Lower leg skin (tissue), 4 donors: ENCODE data around the gene NOG. TPM values are rescaled to one million over a fixed set of nuclear protein-coding genes. Genes with fewer than 3 reads are reported as not detected.

Experiments
- DNase-seq, 2 donors: peaks; one replicate each; pipeline ENCODE4 v3.0.0-alpha.2; 2019; ENCODE audit warnings: low spot score in 2 of 2
- H3K4me3 ChIP-seq: fragments of 200-600 bp; sonication (generic); 2 replicates; pipeline ENCODE4 v1.5.1; 2017; ENCODE audit warnings: mild to moderate bottlenecking, low read depth; ENCODE audit not compliant: poor library complexity, severe bottlenecking
- POLR2A ChIP-seq, 2 donors: fragments of 450-650 bp; IDR thresholded peaks; one replicate each; pipeline ENCODE4 v1.6.1; 2016 to 2017; ENCODE audit warnings: antibody characterized with exemption in 2 of 2, mild to moderate bottlenecking in 1 of 2, moderate library complexity in 1 of 2
- WGBS, 2 donors: methylation state at CpG; one replicate each; pipeline ENCODE4 v1.1.5; 2018; 5-methylcytosine and 5-hydroxymethylcytosine counted together
- intact Hi-C: fragments of 100-400 bp; cut with DNase I; formaldehyde crosslinking; loops from one replicate; pipeline ENCODE4 v1.15.0; 2023; ENCODE audit warnings: low total_unique reads
- total RNA-seq, 4 donors: library from RNA; depleted of rRNA; stranded (reverse); fragments of >200 nt; gene quantifications; one replicate each; pipeline ENCODE4 v1.1.0, GENCODE V29; 2016
- TF ChIP-seq, protein P1 (sequence below), 3 donors: fragments of 450-650 bp; IDR thresholded peaks; one replicate each; pipeline ENCODE4 v1.5.1; 2016; ENCODE audit warnings: antibody characterized with exemption in 3 of 3, mild to moderate bottlenecking in 3 of 3, moderate library complexity in 2 of 3

The NOG gene
- total RNA-seq, 4 donors from 2014 or later = 0.30 to 0.78 (median 0.52) TPM; not detected in 1

DNA sequence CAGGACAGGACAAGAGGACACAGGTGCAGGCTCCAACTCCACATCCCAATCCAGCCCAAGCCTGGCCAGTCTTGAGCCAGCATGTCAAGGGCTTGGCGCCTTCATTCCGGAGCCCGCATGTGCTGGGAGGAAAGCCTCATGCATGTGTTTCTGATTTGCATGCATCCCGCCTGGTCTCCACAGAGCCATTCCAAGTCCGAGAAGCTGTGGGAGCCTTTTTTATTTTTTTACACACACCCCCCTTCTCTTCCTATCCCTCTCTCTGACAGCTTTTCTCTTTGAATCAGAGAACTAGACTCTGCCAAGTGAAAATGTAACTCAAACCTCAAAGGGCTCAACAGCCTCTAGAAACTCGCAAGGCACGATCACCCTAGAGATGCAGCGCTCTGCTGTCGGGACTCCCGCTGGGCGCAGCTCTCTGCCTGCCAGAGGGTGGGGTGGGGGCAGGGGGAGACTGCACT is 45.1 kb downstream of the NOG start:
- H3K4me3 ChIP-seq = no peak overlapping the region
- DNase-seq = peak in 1 of 2 donors; percentile 54
- TF ChIP-seq, protein P1, sequence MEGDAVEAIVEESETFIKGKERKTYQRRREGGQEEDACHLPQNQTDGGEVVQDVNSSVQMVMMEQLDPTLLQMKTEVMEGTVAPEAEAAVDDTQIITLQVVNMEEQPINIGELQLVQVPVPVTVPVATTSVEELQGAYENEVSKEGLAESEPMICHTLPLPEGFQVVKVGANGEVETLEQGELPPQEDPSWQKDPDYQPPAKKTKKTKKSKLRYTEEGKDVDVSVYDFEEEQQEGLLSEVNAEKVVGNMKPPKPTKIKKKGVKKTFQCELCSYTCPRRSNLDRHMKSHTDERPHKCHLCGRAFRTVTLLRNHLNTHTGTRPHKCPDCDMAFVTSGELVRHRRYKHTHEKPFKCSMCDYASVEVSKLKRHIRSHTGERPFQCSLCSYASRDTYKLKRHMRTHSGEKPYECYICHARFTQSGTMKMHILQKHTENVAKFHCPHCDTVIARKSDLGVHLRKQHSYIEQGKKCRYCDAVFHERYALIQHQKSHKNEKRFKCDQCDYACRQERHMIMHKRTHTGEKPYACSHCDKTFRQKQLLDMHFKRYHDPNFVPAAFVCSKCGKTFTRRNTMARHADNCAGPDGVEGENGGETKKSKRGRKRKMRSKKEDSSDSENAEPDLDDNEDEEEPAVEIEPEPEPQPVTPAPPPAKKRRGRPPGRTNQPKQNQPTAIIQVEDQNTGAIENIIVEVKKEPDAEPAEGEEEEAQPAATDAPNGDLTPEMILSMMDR (IDR thresholded peaks at IDR 0.05) = no peak
- TF ChIP-seq POLR2A (IDR thresholded peaks at IDR 0.05) = no peak
- WGBS, 2 donors = 21 to 28% methylated on average over 11 of the region's 11 CpGs
- intact Hi-C loops = no loop called here

GRCh38 chr17:56639517-56639916 is 46.0 kb downstream of the NOG start:
- DNase-seq = peak in 1 of 2 donors; percentile 54
- TF ChIP-seq POLR2A (IDR thresholded peaks at IDR 0.05) = no peak
- TF ChIP-seq, protein P1 (IDR thresholded peaks at IDR 0.05) = no peak
- H3K4me3 ChIP-seq = no peak overlapping the region
- intact Hi-C loops = no loop called here
- WGBS, 2 donors = 78 to 80% methylated on average over 6 of the region's 6 CpGs

DNA sequence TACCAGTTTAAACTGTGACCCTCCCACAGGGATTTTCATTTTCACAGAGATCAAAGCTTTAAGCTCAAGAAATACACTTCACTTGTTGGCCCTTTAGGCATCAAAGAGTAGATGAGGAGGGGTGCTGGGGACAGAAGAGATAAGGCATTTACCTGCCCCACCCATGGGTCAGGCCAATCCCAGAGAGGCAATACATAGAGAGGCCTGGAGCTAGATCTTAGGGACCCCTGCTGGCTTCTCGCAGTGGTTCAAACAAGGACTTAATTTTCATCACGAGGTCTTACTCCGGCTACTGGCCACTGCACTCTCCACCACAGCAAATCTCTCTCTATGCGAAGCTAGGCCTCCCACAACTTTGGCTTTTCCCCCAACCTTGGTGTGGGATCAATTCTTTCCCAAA is 46.6 kb downstream of the NOG start:
- peak in 1 of 2 donors; percentile 8 for DNase-seq
- TF ChIP-seq, protein P1 (IDR thresholded peaks at IDR 0.05) = no peak
- TF ChIP-seq POLR2A (IDR thresholded peaks at IDR 0.05) = no peak
- intact Hi-C loops = no loop called here
- WGBS, 2 donors = 81 to 89% methylated on average over 4 of the region's 4 CpGs
- H3K4me3 ChIP-seq = no peak overlapping the region

DNA sequence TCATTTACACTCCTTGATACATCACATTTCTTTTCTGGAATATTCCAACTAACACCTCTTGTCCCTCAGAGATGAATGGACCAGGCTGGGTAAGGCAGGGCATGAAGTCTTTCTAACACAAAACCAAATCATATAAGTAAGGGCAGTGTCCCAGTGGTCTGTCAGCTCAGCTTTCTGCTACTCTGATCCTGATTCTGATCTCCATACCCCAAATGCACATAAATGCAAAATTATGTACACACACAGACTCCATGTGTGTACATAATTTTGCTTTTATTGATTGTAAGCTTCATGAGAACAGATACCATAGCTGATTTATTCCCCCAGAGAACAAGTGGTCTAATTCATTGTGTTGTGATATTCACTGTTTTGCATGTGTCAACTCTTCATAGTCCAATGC is 47.9 kb downstream of the NOG start:
- no peak overlapping the region for H3K4me3 ChIP-seq
- no peak for TF ChIP-seq POLR2A (IDR thresholded peaks at IDR 0.05)
- TF ChIP-seq, protein P1 (IDR thresholded peaks at IDR 0.05) = no peak
- no peak for DNase-seq
- intact Hi-C loops = no loop called here

GRCh38 chr17:56641894-56642293 is 48.4 kb downstream of the NOG start:
- no peak overlapping the region for H3K4me3 ChIP-seq
- no peak for TF ChIP-seq POLR2A (IDR thresholded peaks at IDR 0.05)
- TF ChIP-seq, protein P1 (IDR thresholded peaks at IDR 0.05) = no peak
- intact Hi-C loops = no loop called here
- 51 to 53% methylated on average over 2 of the region's 2 CpGs for WGBS, 2 donors
- DNase-seq = peak in 1 of 2 donors; percentile 20

- intact Hi-C loops = no loop called here
- no peak overlapping the region for H3K4me3 ChIP-seq
- WGBS, 2 donors = 59 to 67% methylated on average over 3 of the region's 3 CpGs
- TF ChIP-seq POLR2A (IDR thresholded peaks at IDR 0.05) = no peak
- TF ChIP-seq, protein P1 (IDR thresholded peaks at IDR 0.05) = no peak
- DNase-seq = no peak
These were observed 48.9 kb downstream of the NOG start for GRCh38 chr17:56642424-56642823.
